ENCODE data around the gene SUB1.

SUB1 gene

DNA sequence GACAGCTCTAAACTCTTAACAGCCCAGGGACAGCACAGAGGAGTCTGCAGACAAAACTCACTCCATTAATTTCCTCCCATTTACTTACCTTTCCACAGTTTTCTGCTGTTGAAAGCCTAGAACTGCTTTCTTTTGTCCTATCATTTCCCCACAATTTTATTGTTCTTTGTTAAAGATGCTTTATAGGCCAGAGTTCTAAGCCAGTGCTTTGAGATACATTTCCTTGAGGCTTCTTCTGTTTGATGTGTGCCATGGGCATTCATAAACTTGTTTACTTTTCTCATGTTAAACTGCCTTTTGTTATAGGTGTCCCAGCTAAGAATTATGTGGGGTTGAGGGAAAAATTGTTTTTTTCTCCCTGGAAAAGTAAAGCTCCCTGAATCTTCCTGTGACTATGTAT is 25.9 kb upstream of the SUB1 start:
- no peak for DNase-seq (ENCODE audit: low read depth)
- TF ChIP-seq, protein P1, sequence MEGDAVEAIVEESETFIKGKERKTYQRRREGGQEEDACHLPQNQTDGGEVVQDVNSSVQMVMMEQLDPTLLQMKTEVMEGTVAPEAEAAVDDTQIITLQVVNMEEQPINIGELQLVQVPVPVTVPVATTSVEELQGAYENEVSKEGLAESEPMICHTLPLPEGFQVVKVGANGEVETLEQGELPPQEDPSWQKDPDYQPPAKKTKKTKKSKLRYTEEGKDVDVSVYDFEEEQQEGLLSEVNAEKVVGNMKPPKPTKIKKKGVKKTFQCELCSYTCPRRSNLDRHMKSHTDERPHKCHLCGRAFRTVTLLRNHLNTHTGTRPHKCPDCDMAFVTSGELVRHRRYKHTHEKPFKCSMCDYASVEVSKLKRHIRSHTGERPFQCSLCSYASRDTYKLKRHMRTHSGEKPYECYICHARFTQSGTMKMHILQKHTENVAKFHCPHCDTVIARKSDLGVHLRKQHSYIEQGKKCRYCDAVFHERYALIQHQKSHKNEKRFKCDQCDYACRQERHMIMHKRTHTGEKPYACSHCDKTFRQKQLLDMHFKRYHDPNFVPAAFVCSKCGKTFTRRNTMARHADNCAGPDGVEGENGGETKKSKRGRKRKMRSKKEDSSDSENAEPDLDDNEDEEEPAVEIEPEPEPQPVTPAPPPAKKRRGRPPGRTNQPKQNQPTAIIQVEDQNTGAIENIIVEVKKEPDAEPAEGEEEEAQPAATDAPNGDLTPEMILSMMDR (IDR thresholded peaks at IDR 0.05; ENCODE audit: low read length, missing control alignments): no peak
- no peak overlapping the region for H3K4me3 ChIP-seq (replicated peaks; ENCODE audit: low read depth, low read length)

DNA sequence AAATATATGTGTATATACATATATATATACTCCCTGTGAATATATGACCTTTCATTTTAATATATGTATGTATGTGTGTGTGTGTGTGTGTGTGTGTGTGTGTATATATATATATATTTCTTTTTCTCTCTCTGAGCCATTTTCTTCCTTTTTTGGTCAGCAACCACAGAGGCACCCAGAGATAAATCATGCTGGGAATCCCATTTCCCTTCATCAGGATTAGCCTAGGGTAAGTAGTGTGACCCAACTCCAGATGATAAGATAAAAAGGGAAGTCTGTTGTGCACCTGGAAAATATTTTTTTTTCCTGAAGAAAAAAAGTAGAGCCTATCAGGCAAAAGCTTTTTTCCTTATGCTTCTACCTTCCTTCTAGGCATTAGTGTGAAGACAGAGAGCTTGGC is 25.4 kb upstream of the SUB1 start:
- H3K4me3 ChIP-seq (replicated peaks; ENCODE audit: low read depth, low read length): no peak overlapping the region
- TF ChIP-seq, protein P1 (IDR thresholded peaks at IDR 0.05; ENCODE audit: low read length, missing control alignments): no peak

DNA sequence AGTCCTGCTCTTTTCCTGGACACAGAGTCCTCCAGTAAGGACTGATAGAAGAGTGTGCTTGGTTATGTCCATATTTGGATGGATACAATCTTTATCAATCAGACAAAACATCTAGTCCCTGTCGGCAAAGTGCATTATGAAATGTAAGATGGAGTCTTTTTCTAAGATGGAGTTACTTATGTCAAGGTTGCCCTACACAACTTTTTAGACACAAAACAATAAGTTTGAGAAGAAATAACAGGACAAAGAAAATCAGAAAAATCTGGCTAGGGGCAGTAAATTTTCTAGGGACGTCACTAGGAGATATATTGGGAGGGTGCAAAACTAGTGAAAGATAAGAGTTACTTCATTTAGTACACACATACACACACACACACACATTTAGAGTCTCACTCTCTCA is 23.3 kb upstream of the SUB1 start:
- DNase-seq (ENCODE audit: low read depth): no peak
- TF ChIP-seq, protein P1 (IDR thresholded peaks at IDR 0.05; ENCODE audit: low read length, missing control alignments): no peak
- H3K4me3 ChIP-seq (replicated peaks; ENCODE audit: low read depth, low read length): no peak overlapping the region

More for the DNA sequence above, 25.4 kb upstream of the SUB1 start:
- no peak for DNase-seq (ENCODE audit: low read depth)

DNA sequence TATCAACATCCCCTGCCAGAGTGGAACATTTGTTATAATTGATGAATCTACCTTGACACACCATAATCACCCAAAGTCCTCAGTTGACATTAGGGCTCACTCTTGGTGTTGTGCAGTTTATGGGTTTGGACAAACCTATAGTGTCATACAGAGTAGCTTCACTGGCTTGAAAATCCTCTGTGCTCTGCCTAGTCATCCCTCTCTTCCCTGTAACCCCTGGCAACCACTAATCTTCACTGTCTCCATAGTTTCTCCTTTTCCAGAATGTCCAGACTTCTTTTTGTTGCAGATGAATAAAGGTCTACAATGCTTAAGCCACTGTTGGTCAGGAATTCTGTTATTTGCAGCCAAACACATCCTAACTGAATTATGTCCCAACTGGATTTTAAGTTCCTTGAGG is 22.5 kb upstream of the SUB1 start:
- no peak overlapping the region for H3K4me3 ChIP-seq (replicated peaks; ENCODE audit: low read depth, low read length)
- DNase-seq (ENCODE audit: low read depth): no peak
- TF ChIP-seq, protein P1 (IDR thresholded peaks at IDR 0.05; ENCODE audit: low read length, missing control alignments): no peak

DNA sequence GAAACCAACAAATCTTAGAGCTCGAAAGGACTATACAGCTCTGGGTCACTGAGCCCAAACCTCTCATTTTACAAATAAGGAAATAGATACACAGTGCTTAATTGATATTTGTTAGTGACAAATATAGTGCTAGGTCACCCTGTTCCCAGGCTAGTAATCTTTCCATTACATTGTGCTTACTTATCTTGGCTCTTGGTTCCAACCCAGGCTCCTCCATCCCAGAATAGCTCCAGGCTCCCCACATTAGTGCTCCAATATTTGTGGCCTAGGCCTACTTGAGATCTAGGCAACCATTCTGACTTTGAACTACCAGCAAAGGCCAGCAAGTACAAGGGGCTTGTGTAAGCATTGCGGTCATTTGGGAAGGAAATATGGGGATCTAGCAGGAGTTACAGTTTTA is 21.7 kb upstream of the SUB1 start:
- TF ChIP-seq, protein P1 (IDR thresholded peaks at IDR 0.05; ENCODE audit: low read length, missing control alignments): no peak
- DNase-seq (ENCODE audit: low read depth): no peak
- H3K4me3 ChIP-seq (replicated peaks; ENCODE audit: low read depth, low read length): no peak overlapping the region

DNA sequence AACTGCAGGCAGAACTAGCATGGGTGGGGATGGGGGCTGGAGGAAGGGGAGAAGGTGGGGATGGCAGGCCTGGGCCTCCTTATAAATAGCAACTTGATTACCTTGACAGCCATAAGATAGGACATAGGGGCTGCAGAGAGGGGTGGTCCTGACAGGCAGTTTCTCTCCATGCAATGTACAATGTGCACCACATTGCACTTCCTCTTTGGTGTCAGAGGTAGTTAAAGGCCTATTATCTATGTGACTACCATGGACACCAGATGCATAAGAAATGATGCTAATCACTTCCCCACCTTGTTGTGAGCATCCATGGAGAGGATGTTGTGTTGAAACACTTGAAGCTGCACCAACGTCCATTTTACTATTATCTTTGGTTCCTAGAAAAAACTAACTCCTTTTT is 20.2 kb upstream of the SUB1 start:
- TF ChIP-seq, protein P1 (IDR thresholded peaks at IDR 0.05; ENCODE audit: low read length, missing control alignments): no peak
- DNase-seq (ENCODE audit: low read depth): no peak
- H3K4me3 ChIP-seq (replicated peaks; ENCODE audit: low read depth, low read length): no peak overlapping the region

DNA sequence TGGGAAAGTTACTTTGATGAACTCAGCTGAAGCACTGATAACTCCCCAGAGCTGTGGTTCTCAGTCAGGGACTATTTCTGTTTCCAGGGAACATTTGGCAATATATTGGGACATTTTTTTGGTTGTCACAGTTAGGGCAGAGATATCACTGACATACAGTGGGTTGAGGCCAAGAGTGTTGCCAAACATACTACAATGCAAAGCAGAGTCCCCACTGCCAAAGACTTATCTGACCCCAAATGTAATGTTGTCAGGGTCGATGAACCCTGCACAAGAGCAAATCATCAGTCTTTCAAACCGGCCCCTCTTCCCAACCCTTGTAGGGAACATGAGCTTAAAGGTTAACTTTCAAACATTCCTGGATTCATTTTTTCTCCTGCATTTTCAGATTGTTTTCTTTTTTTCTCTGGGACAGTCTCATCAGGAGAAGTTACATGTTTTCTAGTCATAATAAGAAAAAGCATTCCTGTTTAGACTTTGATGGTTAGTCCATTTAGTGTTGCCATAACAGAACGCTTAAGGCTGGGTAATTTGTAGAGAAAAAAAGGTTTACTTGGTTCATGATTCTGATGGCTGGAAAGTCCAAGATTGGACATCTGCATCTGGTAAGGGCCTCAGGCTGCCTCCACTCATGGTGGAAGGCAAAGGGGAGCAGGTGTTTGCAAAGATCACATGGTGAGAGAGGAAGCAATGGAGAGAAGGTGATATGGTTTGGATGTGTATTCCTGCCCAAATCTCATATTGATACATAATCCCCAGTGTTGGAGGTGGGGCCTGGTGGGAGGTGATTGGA is 18.8 kb upstream of the SUB1 start:
- no peak for DNase-seq (ENCODE audit: low read depth)
- H3K4me3 ChIP-seq (replicated peaks; ENCODE audit: low read depth, low read length): no peak overlapping the region
- TF ChIP-seq, protein P1 (IDR thresholded peaks at IDR 0.05; ENCODE audit: low read length, missing control alignments): no peak

All from fibroblast of pulmonary artery (primary cell).